ENCODE results near the gene GTPBP6.

DNA sequence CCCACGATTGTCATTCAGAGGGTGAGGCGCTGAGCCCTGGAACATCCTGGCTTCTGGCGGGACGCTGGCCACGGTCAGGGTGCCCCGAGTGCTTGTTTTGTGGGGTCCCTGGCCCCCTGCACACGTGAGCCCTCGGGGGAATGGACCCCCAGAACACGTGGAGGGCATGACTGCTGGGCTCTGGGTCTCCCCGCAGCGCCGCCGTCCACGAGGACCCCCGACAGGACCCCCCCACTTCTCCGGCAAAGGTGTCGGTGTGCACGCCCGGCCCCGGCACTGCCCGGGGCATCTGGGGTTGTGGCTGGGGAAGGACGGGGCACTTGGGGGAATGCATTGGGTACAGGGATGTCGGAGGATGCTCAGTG is 13.9 kb upstream of the GTPBP6 start:
- no peak for TF ChIP-seq POLR2A (IDR thresholded peaks at IDR 0.05)
- TF ChIP-seq, protein P1, sequence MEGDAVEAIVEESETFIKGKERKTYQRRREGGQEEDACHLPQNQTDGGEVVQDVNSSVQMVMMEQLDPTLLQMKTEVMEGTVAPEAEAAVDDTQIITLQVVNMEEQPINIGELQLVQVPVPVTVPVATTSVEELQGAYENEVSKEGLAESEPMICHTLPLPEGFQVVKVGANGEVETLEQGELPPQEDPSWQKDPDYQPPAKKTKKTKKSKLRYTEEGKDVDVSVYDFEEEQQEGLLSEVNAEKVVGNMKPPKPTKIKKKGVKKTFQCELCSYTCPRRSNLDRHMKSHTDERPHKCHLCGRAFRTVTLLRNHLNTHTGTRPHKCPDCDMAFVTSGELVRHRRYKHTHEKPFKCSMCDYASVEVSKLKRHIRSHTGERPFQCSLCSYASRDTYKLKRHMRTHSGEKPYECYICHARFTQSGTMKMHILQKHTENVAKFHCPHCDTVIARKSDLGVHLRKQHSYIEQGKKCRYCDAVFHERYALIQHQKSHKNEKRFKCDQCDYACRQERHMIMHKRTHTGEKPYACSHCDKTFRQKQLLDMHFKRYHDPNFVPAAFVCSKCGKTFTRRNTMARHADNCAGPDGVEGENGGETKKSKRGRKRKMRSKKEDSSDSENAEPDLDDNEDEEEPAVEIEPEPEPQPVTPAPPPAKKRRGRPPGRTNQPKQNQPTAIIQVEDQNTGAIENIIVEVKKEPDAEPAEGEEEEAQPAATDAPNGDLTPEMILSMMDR (IDR thresholded peaks at IDR 0.05) = no peak
- no peak for TF ChIP-seq POLR2AphosphoS5 (IDR thresholded peaks at IDR 0.05)

Measured in transverse colon (tissue), 4 donors.